Keratinocyte (primary cell): ENCODE measurements around the gene KCTD21.

Source experiments
- CTCF ChIP-seq, 3 experiments: IDR thresholded peaks in 1 of 3; conservative IDR thresholded peaks in 1 of 3; optimal IDR thresholded peaks in 1 of 3; 2 replicates in 2 of 3; 3 replicates in 1 of 3; pipeline versions ENCODE3 to v1.5.1; 2011; ENCODE audit warnings: low read length in 3 of 3, mild to moderate bottlenecking in 3 of 3, moderate library complexity in 2 of 3, control low read depth in 1 of 3, inconsistent platforms in 1 of 3; ENCODE audit not compliant: insufficient read depth in 2 of 3; ENCODE audit errors: extremely low read depth in 1 of 3
- EZH2 ChIP-seq: IDR thresholded peaks from one replicate; pipeline ENCODE4 v1.6.1; 2012; ENCODE audit warnings: inconsistent platforms, mild to moderate bottlenecking, low read length, moderate library complexity

GRCh38 chr11:78194490-78194889 lies 6.1 kb upstream of the KCTD21 start:
- TF ChIP-seq CTCF (optimal IDR thresholded peaks at IDR 0.05 in 1 of 3, IDR thresholded peaks at IDR 0.05 in 1 of 3, conservative IDR thresholded peaks at IDR 0.05 in 1 of 3; ENCODE audit: extremely low read depth in 1 of 3, insufficient read depth in 2 of 3, low read length in 3 of 3) (no peak), EZH2 (no peak)
